Vagina (tissue), 2 donors: ENCODE measurements around the gene TBX10.

ENCODE experiments used
- POLR2AphosphoS5 ChIP-seq, 2 donors: sonication (generic); formaldehyde crosslinking; IDR thresholded peaks; one replicate each; pipeline ENCODE4 v1.9.0; 2017; ENCODE audit warnings: antibody characterized with exemption in 2 of 2, mild to moderate bottlenecking in 2 of 2, low read depth in 1 of 2; ENCODE audit not compliant: insufficient read depth in 1 of 2
- TF ChIP-seq, protein P1 (sequence below), 3 experiments: fragments of 450-650 bp in 2 of 3; fragments of 200-600 bp in 1 of 3; sonication (generic) in 1 of 3; IDR thresholded peaks; one replicate each; pipeline ENCODE4 v1.5.1; 2017 to 2019; ENCODE audit warnings: antibody characterized with exemption in 3 of 3, mild to moderate bottlenecking in 2 of 3, moderate library complexity in 2 of 3

DNA sequence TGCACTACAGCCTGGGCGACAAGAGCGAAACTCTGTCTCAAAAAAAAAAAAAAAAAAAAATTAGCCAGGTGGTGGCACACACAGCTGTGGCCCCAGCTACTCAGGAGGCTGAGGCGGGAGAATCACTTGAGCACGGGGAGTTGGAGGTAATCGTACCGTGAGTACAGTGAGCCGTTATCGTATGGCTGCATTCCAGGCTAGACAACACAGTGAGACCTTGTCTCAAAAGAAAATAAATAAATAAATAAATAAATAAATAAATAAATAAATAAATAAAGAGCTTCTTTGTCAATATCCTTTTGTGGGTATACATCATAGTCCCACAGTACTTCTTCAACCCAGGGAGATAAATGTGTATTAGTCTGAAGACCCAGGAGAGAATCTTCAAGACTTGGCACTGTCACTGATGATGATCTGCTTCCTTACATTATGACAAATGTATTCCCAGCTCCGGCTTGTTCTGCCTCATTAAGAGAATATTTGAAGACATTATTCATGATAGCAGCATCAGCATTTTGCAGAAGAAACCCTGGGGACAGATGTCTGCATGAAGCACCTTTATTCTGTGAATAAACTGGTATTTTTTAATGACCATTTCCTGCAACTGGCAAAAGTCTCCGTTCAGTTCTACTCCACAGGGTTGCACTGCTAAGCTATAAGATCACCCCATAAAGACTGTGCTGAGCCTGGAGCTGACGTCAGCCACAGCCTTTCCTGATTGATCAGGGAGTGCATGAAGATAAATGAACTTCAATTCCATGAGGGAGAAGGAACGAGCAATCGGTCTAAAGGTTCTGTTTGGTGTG, 12.6 kb upstream of the TBX10 start:
- TF ChIP-seq, protein P1, sequence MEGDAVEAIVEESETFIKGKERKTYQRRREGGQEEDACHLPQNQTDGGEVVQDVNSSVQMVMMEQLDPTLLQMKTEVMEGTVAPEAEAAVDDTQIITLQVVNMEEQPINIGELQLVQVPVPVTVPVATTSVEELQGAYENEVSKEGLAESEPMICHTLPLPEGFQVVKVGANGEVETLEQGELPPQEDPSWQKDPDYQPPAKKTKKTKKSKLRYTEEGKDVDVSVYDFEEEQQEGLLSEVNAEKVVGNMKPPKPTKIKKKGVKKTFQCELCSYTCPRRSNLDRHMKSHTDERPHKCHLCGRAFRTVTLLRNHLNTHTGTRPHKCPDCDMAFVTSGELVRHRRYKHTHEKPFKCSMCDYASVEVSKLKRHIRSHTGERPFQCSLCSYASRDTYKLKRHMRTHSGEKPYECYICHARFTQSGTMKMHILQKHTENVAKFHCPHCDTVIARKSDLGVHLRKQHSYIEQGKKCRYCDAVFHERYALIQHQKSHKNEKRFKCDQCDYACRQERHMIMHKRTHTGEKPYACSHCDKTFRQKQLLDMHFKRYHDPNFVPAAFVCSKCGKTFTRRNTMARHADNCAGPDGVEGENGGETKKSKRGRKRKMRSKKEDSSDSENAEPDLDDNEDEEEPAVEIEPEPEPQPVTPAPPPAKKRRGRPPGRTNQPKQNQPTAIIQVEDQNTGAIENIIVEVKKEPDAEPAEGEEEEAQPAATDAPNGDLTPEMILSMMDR (IDR thresholded peaks at IDR 0.05), result no peak
- TF ChIP-seq POLR2AphosphoS5 (IDR thresholded peaks at IDR 0.05; ENCODE audit: insufficient read depth in 1 of 2, low read depth in 1 of 2), result no peak
